GM12875 (cell line): Measurements from ENCODE around the gene C2CD4B.

Source experiments
- H3K4me3 ChIP-seq: one replicate; pipeline ENCODE4 v1.5.1; 2011; ENCODE audit warnings: low read depth, low read length, control low read depth
- TF ChIP-seq, protein P1 (sequence below): IDR thresholded peaks from 2 replicates; pipeline ENCODE4 v1.5.1; 2011; ENCODE audit warnings: low read depth, mild to moderate bottlenecking, control low read depth, inconsistent platforms, low read length, moderate library complexity, borderline replicate concordance; ENCODE audit not compliant: insufficient read depth

Gene C2CD4B

DNA sequence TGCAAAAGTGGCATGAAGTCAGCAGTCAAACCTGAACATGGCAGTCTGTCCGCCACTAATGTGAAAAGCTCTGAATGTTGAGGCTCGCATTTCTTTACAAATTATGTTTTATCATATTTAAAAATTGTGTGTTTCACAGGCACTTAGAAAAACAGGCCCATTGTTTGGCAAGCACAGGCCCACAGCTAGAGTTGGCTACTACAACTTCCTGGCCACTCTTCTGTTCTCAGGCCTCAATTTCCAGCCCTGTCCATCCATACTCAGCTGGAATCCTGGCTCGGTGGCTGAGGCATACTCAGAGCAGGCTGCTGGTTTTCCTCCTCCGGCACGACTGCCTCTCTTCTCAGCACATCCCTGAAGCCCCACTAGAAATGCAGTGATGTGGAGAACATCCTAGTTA, 44.3 kb downstream of the C2CD4B start:
- no peak overlapping the region for H3K4me3 ChIP-seq
- TF ChIP-seq, protein P1, sequence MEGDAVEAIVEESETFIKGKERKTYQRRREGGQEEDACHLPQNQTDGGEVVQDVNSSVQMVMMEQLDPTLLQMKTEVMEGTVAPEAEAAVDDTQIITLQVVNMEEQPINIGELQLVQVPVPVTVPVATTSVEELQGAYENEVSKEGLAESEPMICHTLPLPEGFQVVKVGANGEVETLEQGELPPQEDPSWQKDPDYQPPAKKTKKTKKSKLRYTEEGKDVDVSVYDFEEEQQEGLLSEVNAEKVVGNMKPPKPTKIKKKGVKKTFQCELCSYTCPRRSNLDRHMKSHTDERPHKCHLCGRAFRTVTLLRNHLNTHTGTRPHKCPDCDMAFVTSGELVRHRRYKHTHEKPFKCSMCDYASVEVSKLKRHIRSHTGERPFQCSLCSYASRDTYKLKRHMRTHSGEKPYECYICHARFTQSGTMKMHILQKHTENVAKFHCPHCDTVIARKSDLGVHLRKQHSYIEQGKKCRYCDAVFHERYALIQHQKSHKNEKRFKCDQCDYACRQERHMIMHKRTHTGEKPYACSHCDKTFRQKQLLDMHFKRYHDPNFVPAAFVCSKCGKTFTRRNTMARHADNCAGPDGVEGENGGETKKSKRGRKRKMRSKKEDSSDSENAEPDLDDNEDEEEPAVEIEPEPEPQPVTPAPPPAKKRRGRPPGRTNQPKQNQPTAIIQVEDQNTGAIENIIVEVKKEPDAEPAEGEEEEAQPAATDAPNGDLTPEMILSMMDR: no peak

DNA sequence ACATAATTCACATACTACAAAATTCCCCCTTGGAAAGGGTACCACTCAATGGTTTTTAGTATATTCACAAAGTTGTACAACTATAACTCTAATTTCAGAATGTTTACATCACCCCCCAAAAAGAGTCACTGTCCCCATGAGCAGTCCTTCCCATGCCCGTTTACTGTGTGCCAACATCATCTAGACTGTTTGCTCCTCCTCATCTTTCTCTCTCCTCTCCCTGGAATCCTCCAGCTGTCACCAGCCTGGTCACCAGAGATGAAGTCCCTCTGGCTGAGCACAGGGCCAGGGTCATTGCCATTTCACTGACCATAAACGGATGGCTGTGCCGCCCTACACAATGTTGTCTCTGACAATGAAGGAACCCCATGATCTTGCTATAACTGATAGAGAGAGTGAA, 45.2 kb downstream of the C2CD4B start:
- no peak overlapping the region for H3K4me3 ChIP-seq
- TF ChIP-seq, protein P1: no peak

DNA sequence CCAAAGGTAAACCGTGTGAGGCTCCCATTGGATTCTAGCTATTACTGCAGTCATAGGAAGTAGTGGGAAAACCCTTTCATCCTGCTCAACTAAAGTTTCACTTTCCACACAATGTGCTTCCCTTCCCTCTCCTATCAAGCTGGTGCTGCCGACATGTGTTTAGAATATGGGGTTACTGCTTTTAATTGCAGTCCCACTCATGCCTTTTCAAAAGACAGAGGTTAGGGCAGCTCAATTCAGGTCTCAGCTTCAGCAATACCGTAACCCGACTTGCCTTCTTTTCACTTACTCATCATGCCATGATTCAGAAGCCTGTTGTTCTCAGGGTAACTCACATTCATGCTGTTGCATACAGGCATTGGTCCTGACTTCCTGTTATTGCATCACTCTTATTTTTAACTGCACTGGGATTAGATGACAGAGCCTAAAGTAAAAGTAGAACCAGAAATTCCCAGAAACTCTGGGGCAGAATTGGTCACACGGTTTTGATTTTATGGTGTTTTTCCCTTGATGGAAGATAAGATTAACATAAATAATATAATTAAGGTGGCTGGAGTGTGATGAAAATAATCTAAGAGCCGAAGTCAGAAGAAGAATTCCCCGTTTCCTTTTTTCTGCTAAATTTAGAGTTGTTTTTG, 45.7 kb downstream of the C2CD4B start:
- no peak overlapping the region for H3K4me3 ChIP-seq
- TF ChIP-seq, protein P1: no peak

DNA sequence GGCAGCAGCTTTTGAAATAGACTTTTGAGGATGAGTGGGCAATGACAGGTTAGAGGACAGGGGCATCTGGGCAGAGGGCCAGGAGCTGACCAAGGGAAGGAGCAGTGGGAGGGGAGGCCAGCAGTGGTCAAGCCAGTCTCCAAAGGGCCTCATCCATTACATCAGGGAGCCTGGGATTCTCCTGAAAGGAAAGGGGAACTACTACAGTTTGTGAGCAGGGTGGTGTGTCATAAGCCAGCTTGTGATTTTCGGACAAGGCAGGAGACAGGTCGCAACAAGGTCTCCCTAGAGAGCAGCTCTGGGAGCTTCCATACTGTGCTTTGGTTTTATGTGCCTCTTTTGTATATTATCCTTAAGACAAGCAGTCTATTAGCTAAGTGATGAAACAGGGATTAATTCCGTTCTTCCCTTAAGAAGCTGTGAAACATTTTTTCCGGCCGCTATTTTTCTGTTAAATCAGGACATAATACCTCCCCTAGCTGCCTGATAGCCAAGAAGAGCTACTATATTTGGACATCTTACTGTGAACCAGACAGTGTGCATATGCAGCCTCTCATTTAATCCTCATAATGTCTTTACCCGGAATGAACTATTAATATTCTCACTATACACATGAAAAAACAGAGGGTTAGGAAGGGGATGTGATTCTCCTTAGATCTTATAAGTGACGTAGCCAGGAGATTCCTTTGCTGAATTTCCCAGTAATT, 46.4 kb downstream of the C2CD4B start:
- TF ChIP-seq, protein P1: no peak
- H3K4me3 ChIP-seq: no peak overlapping the region

DNA sequence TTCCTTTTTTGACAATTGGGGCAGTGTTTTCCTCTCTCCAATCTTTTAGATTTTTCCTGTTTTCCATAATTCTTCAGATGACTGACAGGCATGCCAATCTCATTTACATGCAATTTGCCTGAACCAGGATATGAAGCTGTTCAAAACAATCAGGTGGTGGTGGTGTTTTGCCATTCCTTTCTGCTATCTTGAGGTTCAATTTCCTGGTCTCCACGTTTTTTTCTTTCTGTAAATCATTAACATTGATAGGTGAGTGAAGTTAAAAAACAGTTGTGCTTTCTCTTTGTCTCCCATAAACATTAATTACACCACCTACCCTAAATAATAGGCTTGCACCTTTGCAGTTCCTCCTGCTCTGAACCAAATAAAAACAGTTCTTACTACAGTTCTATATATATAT, 49.2 kb downstream of the C2CD4B start:
- no peak overlapping the region for H3K4me3 ChIP-seq
- TF ChIP-seq, protein P1: no peak
